Endothelial cell of umbilical vein (primary cell): ENCODE data around the gene RAB35. TPM values are rescaled to one million over a fixed set of nuclear protein-coding genes. Genes with fewer than 3 reads are reported as not detected.

ENCODE experiments used
- BruUV-seq: library from RNA; stranded (reverse); fragments of 400-500 nt; replicated peaks from 2 replicates; lab custom pipeline; 2021; lab: Mats Ljungman, UMichigan
- CTCF ChIA-PET: fragments of 300-600, 350-600 bp; sonication (Branson Sonifier 250); formaldehyde crosslinking; loops from one replicate; lab custom pipeline; 2021; ENCODE audit warnings: antibody characterized with exemption, inconsistent platforms; lab: Charles Lee
- POLR2A ChIA-PET: fragments of 300-600, 350-600 bp; sonication (Branson Sonifier 250); formaldehyde crosslinking; loops from one replicate; lab custom pipeline; 2021; ENCODE audit warnings: antibody characterized with exemption, inconsistent platforms; lab: Charles Lee
- DNase-seq: peaks from one replicate; pipeline ENCODE4 v3.0.0-alpha.2; 2011; ENCODE audit warnings: low read depth, low spot score
- FAIRE-seq: peaks from 2 replicates; lab custom pipeline; 2011; peaks lifted over from hg19 to GRCh38; lab: Jason Lieb, UNC
- H2AFZ ChIP-seq: 2 replicates; pipeline ENCODE4 v1.6.0; 2012; ENCODE audit warnings: low read depth, low read length, control low read depth, inconsistent platforms
- H3K27ac ChIP-seq: 2 replicates; pipeline ENCODE4 v1.5.1; 2011; ENCODE audit warnings: low read depth, mild to moderate bottlenecking, control low read depth, low read length, moderate library complexity; ENCODE audit not compliant: insufficient read depth
- H3K27me3 ChIP-seq, 2 experiments: 2 replicates each; pipeline versions ENCODE4 v1.6.0 to v1.6.1; 2011; ENCODE audit warnings: low read length in 2 of 2, mixed read lengths in 1 of 2; ENCODE audit not compliant: control insufficient read depth in 2 of 2, insufficient read depth in 2 of 2
- H3K36me3 ChIP-seq, 2 experiments: 2 replicates in 1 of 2; 3 replicates in 1 of 2; pipeline ENCODE4 v1.5.1; 2011; ENCODE audit warnings: low read length in 2 of 2, mild to moderate bottlenecking in 1 of 2, moderate library complexity in 1 of 2; ENCODE audit not compliant: control insufficient read depth in 2 of 2, insufficient read depth in 2 of 2; ENCODE audit errors: extremely low read depth in 1 of 2
- H3K4me1 ChIP-seq: 3 replicates; pipeline ENCODE4 v1.5.1; 2011; ENCODE audit warnings: mild to moderate bottlenecking, low read length; ENCODE audit not compliant: control insufficient read depth, insufficient read depth; ENCODE audit errors: extremely low read depth
- H3K4me2 ChIP-seq: 2 replicates; pipeline ENCODE4 v1.6.1; 2011; ENCODE audit warnings: low read length, control low read depth, mixed read lengths; ENCODE audit not compliant: insufficient read depth
- H3K4me3 ChIP-seq, 3 experiments: fragments of 200-600 bp in 1 of 3; sonication (generic), shearing (Covaris generic) in 1 of 3; replicated peaks in 1 of 3; 2 replicates each; pipeline ENCODE4 v1.5.1; 2011 to 2016; ENCODE audit warnings: control low read depth in 3 of 3, low read length in 3 of 3, mild to moderate bottlenecking in 2 of 3, inconsistent platforms in 1 of 3, low read depth in 1 of 3, moderate library complexity in 1 of 3; ENCODE audit not compliant: insufficient read depth in 1 of 3
- H3K79me2 ChIP-seq: 2 replicates; pipeline ENCODE4 v1.6.0; 2012; ENCODE audit warnings: low read length, inconsistent platforms; ENCODE audit not compliant: control insufficient read depth, insufficient read depth
- H3K9ac ChIP-seq: replicated peaks from 2 replicates; pipeline ENCODE3; 2011; ENCODE audit warnings: low read length, control low read depth; ENCODE audit not compliant: insufficient read depth; ENCODE audit errors: extremely low read depth
- H3K9me1 ChIP-seq: replicated peaks from 3 replicates; pipeline ENCODE4 v1.6.0; 2011; ENCODE audit warnings: mild to moderate bottlenecking, low read length; ENCODE audit not compliant: control insufficient read depth, insufficient read depth; ENCODE audit errors: extremely low read depth
- H3K9me3 ChIP-seq: replicated peaks from 2 replicates; pipeline ENCODE4 v1.5.1; 2012; ENCODE audit warnings: low read length, inconsistent platforms; ENCODE audit not compliant: control insufficient read depth, insufficient read depth
- H4K20me1 ChIP-seq: replicated peaks from 2 replicates; pipeline ENCODE3; 2011; ENCODE audit warnings: mild to moderate bottlenecking, low read length; ENCODE audit not compliant: control insufficient read depth, insufficient read depth; ENCODE audit errors: extremely low read depth
- EZH2 ChIP-seq: IDR thresholded peaks from 2 replicates; pipeline ENCODE4 v1.6.1; 2012; ENCODE audit warnings: borderline replicate concordance, low read depth, mild to moderate bottlenecking, moderate library complexity, low read length, inconsistent platforms; ENCODE audit not compliant: severe bottlenecking
- FOS ChIP-seq: IDR thresholded peaks from 2 replicates; pipeline ENCODE4 v1.6.1; 2011; ENCODE audit warnings: mild to moderate bottlenecking, low read length, moderate library complexity, borderline replicate concordance; ENCODE audit not compliant: insufficient read depth
- GATA2 ChIP-seq: IDR thresholded peaks from 2 replicates; pipeline ENCODE4 v1.7.0; 2011; ENCODE audit warnings: low read depth, mild to moderate bottlenecking, moderate library complexity, mixed read lengths, low read length; ENCODE audit not compliant: insufficient read length, insufficient read depth
- JUN ChIP-seq: IDR thresholded peaks from 2 replicates; pipeline ENCODE4 v1.6.1; 2011; ENCODE audit warnings: borderline replicate concordance, low read depth; ENCODE audit not compliant: insufficient read length, insufficient read depth
- POLR2A ChIP-seq: IDR thresholded peaks from 2 replicates; pipeline ENCODE4 v1.6.1; 2012; ENCODE audit warnings: low read depth, mild to moderate bottlenecking, control low read depth, low read length
- POLR2AphosphoS5 ChIP-seq: IDR thresholded peaks from 2 replicates; pipeline ENCODE4 v1.6.1; 2012; ENCODE audit warnings: low read depth, mild to moderate bottlenecking, control low read depth, low read length, moderate library complexity; ENCODE audit not compliant: insufficient read depth
- dilution Hi-C: fragments of 300-500 bp; cut with MboI; formaldehyde crosslinking; loops from one replicate; pipeline ENCODE4 v1.15.0; 2019; ENCODE audit warnings: low sequenced_read_pairs; ENCODE audit not compliant: extremely low pct_ligation_motif_present
- intact Hi-C: fragments of 100-400 bp; cut with micrococcal nuclease; formaldehyde crosslinking; loops from one replicate; pipeline ENCODE4 v1.10.0; 2022
- polyA plus RNA-seq, 4 experiments: library from polyadenylated mRNA; depleted of rRNA in 3 of 4; stranded (reverse) in 3 of 4; unstranded in 1 of 4; fragments of >200 nt; gene quantifications; 2 replicates each; pipeline versions ENCODE4 v1.2.1 to v1.2.3, GENCODE V29; 2011 to 2012; ENCODE audit warnings: missing spikeins in 1 of 4
- total RNA-seq: library from RNA; stranded (reverse); gene quantifications from 2 replicates; pipeline ENCODE4 v1.2.3, GENCODE V29; 2021
- TF ChIP-seq, protein P1 (sequence below): IDR thresholded peaks from 2 replicates; pipeline ENCODE4 v1.6.1; 2011; ENCODE audit not compliant: insufficient read depth, insufficient read length
- TF ChIP-seq, protein P2 (sequence below), 2 donors: IDR thresholded peaks; 1 replicate in 1 of 2; 2 replicates in 1 of 2; pipeline ENCODE4 v1.5.1; 2011; ENCODE audit warnings: low read length in 2 of 2, mild to moderate bottlenecking in 2 of 2, moderate library complexity in 2 of 2, control low read depth in 1 of 2, inconsistent platforms in 1 of 2, low read depth in 1 of 2; ENCODE audit not compliant: insufficient read depth in 1 of 2; ENCODE audit errors: extremely low read depth in 1 of 2

RAB35 gene
- total and polyA plus RNA-seq, 2 donors (not counting 3 experiments of a cell fraction or from before 2014, with no cell fraction given): 70.5 to 80.3 TPM

DNA sequence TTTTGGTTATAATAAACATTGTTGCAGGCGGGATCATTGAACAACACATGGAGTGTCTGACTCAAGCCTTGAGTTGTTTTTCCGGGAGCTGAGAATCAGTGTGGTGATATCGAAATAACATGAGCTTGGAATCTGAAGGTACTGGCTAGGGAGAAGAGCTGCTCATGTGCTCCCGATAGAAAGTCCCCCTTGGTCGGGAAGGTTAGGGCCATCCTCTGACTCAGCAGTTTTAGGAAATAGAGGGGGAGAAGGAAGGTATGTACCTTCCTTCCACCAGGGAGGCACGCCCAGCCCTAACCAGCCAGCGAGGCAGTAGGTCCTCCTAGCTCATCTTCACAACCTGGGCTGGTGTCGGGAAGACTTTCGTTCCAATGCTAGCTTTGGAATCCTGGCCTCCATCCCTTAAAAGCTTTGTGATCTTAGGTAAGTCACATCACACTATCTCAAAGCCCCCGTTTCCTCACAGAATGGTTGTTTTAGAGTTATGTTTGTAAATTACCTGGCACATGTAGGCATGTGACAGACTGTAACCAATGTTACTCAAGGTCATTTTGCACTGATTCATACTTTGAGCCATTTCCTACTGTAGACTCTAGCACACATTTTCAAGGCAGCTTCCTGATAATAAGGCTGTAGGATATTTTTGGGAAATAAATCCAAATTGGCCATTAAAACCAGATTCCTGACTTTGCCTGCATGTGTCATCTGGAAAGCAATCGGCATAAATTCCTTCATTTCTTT lies 1.9 kb upstream of the RAB35 start:
- intact Hi-C loops: loop anchor here (1.0 kb wide), 2 partner anchors 8 to 173 kb away; partner anchors contain the start of gene RNU4-2

More for the DNA sequence above, 1.9 kb upstream of the RAB35 start:
- peaks cover 29% of the 10 kb centered on the region for H3K4me1 ChIP-seq
- peak; percentile 67 for DNase-seq
- ChIA-PET POLR2A (interaction anchor here (0.7 to 4.4 kb wide), 3 partner anchors 36 to 173 kb away, joined by 4 to 25 read pairs (median 20); partner anchors contain the start of genes RNU4-2 and RPLP0), CTCF (interaction anchor here (1.1 to 3.8 kb wide), 3 partner anchors 8 to 139 kb away, joined by 3 to 20 read pairs (median 3); no protein-coding TSS in a partner anchor)
- dilution Hi-C loops: no loop called here
- H3K9ac ChIP-seq: peak overlapping the region; percentile 79
- H3K27ac ChIP-seq: peak overlapping the region; percentile 69
- no peaks in the 10 kb centered on the region for H3K9me1 ChIP-seq
- no peaks in the 10 kb centered on the region for H3K9me3 ChIP-seq
- H3K36me3 ChIP-seq: no peaks in the 10 kb centered on the region
- no peaks in the 10 kb centered on the region for H3K27me3 ChIP-seq
- no TSS peak for BruUV-seq
- H2AFZ ChIP-seq: no peak overlapping the region
- FAIRE-seq: peak; percentile 91
- TF ChIP-seq EZH2 (no peak), JUN (no peak), GATA2 (no peak), POLR2A (no peak), POLR2AphosphoS5 (no peak), FOS (peak; percentile 29)
- TF ChIP-seq, protein P1, sequence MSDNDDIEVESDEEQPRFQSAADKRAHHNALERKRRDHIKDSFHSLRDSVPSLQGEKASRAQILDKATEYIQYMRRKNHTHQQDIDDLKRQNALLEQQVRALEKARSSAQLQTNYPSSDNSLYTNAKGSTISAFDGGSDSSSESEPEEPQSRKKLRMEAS: no peak
- TF ChIP-seq, protein P2, sequence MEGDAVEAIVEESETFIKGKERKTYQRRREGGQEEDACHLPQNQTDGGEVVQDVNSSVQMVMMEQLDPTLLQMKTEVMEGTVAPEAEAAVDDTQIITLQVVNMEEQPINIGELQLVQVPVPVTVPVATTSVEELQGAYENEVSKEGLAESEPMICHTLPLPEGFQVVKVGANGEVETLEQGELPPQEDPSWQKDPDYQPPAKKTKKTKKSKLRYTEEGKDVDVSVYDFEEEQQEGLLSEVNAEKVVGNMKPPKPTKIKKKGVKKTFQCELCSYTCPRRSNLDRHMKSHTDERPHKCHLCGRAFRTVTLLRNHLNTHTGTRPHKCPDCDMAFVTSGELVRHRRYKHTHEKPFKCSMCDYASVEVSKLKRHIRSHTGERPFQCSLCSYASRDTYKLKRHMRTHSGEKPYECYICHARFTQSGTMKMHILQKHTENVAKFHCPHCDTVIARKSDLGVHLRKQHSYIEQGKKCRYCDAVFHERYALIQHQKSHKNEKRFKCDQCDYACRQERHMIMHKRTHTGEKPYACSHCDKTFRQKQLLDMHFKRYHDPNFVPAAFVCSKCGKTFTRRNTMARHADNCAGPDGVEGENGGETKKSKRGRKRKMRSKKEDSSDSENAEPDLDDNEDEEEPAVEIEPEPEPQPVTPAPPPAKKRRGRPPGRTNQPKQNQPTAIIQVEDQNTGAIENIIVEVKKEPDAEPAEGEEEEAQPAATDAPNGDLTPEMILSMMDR (IDR thresholded peaks at IDR 0.05; ENCODE audit: extremely low read depth in 1 of 2, insufficient read depth in 1 of 2, low read depth in 1 of 2, low read length in 2 of 2): no peak
- H3K4me3 ChIP-seq: peak overlapping the region in 2 of 3 experiments; percentile 63 to 72
- peak overlapping the region; percentile 60 for H3K4me2 ChIP-seq
- peaks cover 31% of the 10 kb centered on the region for H3K79me2 ChIP-seq
- no peaks in the 10 kb centered on the region for H4K20me1 ChIP-seq
